GM12891 (cell line): ENCODE data around the gene DCP1A.
"Not testable (repeated sequence)": the region's sequence is repeated elsewhere in the genome, so short reads cannot be mapped to it uniquely, and the experiment has no call there.

Experiments
- DNase-seq: peaks from one replicate; pipeline ENCODE4 v3.0.0; 2011; ENCODE audit warnings: low spot score; ENCODE audit not compliant: insufficient read length
- FAIRE-seq: peaks from 2 replicates; lab custom pipeline; 2011; peaks lifted over from hg19 to GRCh38; lab: Jason Lieb, UNC
- PAX5 ChIP-seq: IDR thresholded peaks from 2 replicates; pipeline ENCODE4 v1.6.1; 2011; ENCODE audit warnings: low read length, moderate library complexity, mild to moderate bottlenecking; ENCODE audit not compliant: insufficient read depth, severe bottlenecking
- POLR2A ChIP-seq: IDR thresholded peaks from 2 replicates; pipeline ENCODE4 v1.6.1; 2011; ENCODE audit warnings: low read depth, low read length, control low read depth
- POLR2AphosphoS5 ChIP-seq: IDR thresholded peaks from 2 replicates; pipeline ENCODE4 v1.6.1; 2011; ENCODE audit warnings: low read depth, low read length, control low read depth
- POU2F2 ChIP-seq: IDR thresholded peaks from 2 replicates; pipeline ENCODE4 v1.6.1; 2011; ENCODE audit warnings: low read depth, mild to moderate bottlenecking, control low read depth, low read length, moderate library complexity
- SPI1 ChIP-seq: IDR thresholded peaks from 2 replicates; pipeline ENCODE4 v1.6.1; 2011; ENCODE audit warnings: low read depth, low read length, control low read depth
- TAF1 ChIP-seq: IDR thresholded peaks from 2 replicates; pipeline ENCODE4 v1.6.1; 2011; ENCODE audit warnings: low read depth, low read length, control low read depth

The DCP1A gene

GRCh38 chr3:53331871-53332270 is 15.5 kb downstream of the DCP1A start:
- DNase-seq: no peak
- no peak for TF ChIP-seq POLR2A
- TF ChIP-seq SPI1: no peak
- no peak for TF ChIP-seq TAF1
- no peak for TF ChIP-seq POLR2AphosphoS5
- TF ChIP-seq POU2F2: no peak
- TF ChIP-seq PAX5: no peak
- FAIRE-seq: no peak

GRCh38 chr3:53329897-53330296 is 17.4 kb downstream of the DCP1A start:
- no peak for TF ChIP-seq POLR2AphosphoS5
- TF ChIP-seq SPI1: no peak
- TF ChIP-seq PAX5: no peak
- no peak for TF ChIP-seq POLR2A
- no peak for TF ChIP-seq POU2F2
- no peak for TF ChIP-seq TAF1
- DNase-seq (no peak), FAIRE-seq (no peak)

- FAIRE-seq (no peak), DNase-seq (no peak)
- TF ChIP-seq PAX5 (no peak), POLR2AphosphoS5 (no peak)
These were observed 18.6 kb downstream of the DCP1A start for GRCh38 chr3:53328746-53329145.

GRCh38 chr3:53327986-53328385 is 19.4 kb downstream of the DCP1A start:
- not testable (repeated sequence) for DNase-seq, FAIRE-seq

- FAIRE-seq (no peak), DNase-seq (no peak)
- no peak for TF ChIP-seq POU2F2
- TF ChIP-seq PAX5: no peak
- TF ChIP-seq POLR2AphosphoS5: no peak
- TF ChIP-seq TAF1: no peak
- TF ChIP-seq SPI1: no peak
- no peak for TF ChIP-seq POLR2A
These were observed 23.2 kb downstream of the DCP1A start for GRCh38 chr3:53324105-53324504.

- FAIRE-seq (no peak), DNase-seq (no peak)
- TF ChIP-seq SPI1: no peak
- no peak for TF ChIP-seq POLR2A
- TF ChIP-seq POU2F2: no peak
- no peak for TF ChIP-seq POLR2AphosphoS5
- no peak for TF ChIP-seq PAX5
- TF ChIP-seq TAF1: no peak
These were observed 26.6 kb downstream of the DCP1A start for GRCh38 chr3:53320697-53321096.

- TF ChIP-seq PAX5 (no peak), POLR2AphosphoS5 (no peak), POU2F2 (no peak), TAF1 (no peak), POLR2A (no peak), SPI1 (no peak)
- FAIRE-seq: no peak
- no peak for DNase-seq
These were observed 28.8 kb downstream of the DCP1A start for GRCh38 chr3:53318522-53318921.

- DNase-seq (no peak), FAIRE-seq (no peak)
- TF ChIP-seq POLR2A: no peak
- TF ChIP-seq POLR2AphosphoS5: no peak
- no peak for TF ChIP-seq TAF1
- no peak for TF ChIP-seq SPI1
- TF ChIP-seq PAX5: no peak
- no peak for TF ChIP-seq POU2F2
These were observed 34.5 kb downstream of the DCP1A start for GRCh38 chr3:53312832-53313231.

GRCh38 chr3:53311882-53312281 is 35.5 kb downstream of the DCP1A start:
- TF ChIP-seq SPI1 (no peak), POLR2AphosphoS5 (no peak), TAF1 (no peak), POLR2A (no peak), PAX5 (no peak), POU2F2 (no peak)
- no peak for FAIRE-seq
- no peak for DNase-seq

GRCh38 chr3:53303957-53304356 is 43.4 kb downstream of the DCP1A start:
- TF ChIP-seq SPI1: no peak
- FAIRE-seq (no peak), DNase-seq (no peak)

GRCh38 chr3:53303549-53303948 is 43.8 kb downstream of the DCP1A start:
- DNase-seq: no peak

More at GRCh38 chr3:53303549-53303948, 43.8 kb downstream of the DCP1A start:
- no peak for FAIRE-seq
- TF ChIP-seq SPI1 (no peak), TAF1 (no peak), POU2F2 (no peak), POLR2AphosphoS5 (no peak), POLR2A (no peak), PAX5 (no peak)
